Endothelial cell of umbilical vein (primary cell): ENCODE results near the gene COL9A3. TPM values are rescaled to one million over a fixed set of nuclear protein-coding genes. Genes with fewer than 3 reads are reported as not detected.

Experiments
- BruUV-seq: library from RNA; stranded (reverse); fragments of 400-500 nt; replicated peaks from 2 replicates; lab custom pipeline; 2021; lab: Mats Ljungman, UMichigan
- CTCF ChIA-PET: fragments of 300-600, 350-600 bp; sonication (Branson Sonifier 250); formaldehyde crosslinking; loops from one replicate; lab custom pipeline; 2021; ENCODE audit warnings: antibody characterized with exemption, inconsistent platforms; lab: Charles Lee
- POLR2A ChIA-PET: fragments of 300-600, 350-600 bp; sonication (Branson Sonifier 250); formaldehyde crosslinking; loops from one replicate; lab custom pipeline; 2021; ENCODE audit warnings: antibody characterized with exemption, inconsistent platforms; lab: Charles Lee
- DNase-seq: peaks from one replicate; pipeline ENCODE4 v3.0.0-alpha.2; 2011; ENCODE audit warnings: low read depth, low spot score
- FAIRE-seq: peaks from 2 replicates; lab custom pipeline; 2011; peaks lifted over from hg19 to GRCh38; lab: Jason Lieb, UNC
- H2AFZ ChIP-seq: 2 replicates; pipeline ENCODE4 v1.6.0; 2012; ENCODE audit warnings: low read depth, low read length, control low read depth, inconsistent platforms
- H3K27ac ChIP-seq: 2 replicates; pipeline ENCODE4 v1.5.1; 2011; ENCODE audit warnings: low read depth, mild to moderate bottlenecking, control low read depth, low read length, moderate library complexity; ENCODE audit not compliant: insufficient read depth
- H3K27me3 ChIP-seq, 2 experiments: 2 replicates each; pipeline versions ENCODE4 v1.6.0 to v1.6.1; 2011; ENCODE audit warnings: low read length in 2 of 2, mixed read lengths in 1 of 2; ENCODE audit not compliant: control insufficient read depth in 2 of 2, insufficient read depth in 2 of 2
- H3K36me3 ChIP-seq, 2 experiments: 2 replicates in 1 of 2; 3 replicates in 1 of 2; pipeline ENCODE4 v1.5.1; 2011; ENCODE audit warnings: low read length in 2 of 2, mild to moderate bottlenecking in 1 of 2, moderate library complexity in 1 of 2; ENCODE audit not compliant: control insufficient read depth in 2 of 2, insufficient read depth in 2 of 2; ENCODE audit errors: extremely low read depth in 1 of 2
- H3K4me1 ChIP-seq: 3 replicates; pipeline ENCODE4 v1.5.1; 2011; ENCODE audit warnings: mild to moderate bottlenecking, low read length; ENCODE audit not compliant: control insufficient read depth, insufficient read depth; ENCODE audit errors: extremely low read depth
- H3K4me2 ChIP-seq: 2 replicates; pipeline ENCODE4 v1.6.1; 2011; ENCODE audit warnings: low read length, control low read depth, mixed read lengths; ENCODE audit not compliant: insufficient read depth
- H3K4me3 ChIP-seq, 3 experiments: fragments of 200-600 bp in 1 of 3; sonication (generic), shearing (Covaris generic) in 1 of 3; replicated peaks in 1 of 3; 2 replicates each; pipeline ENCODE4 v1.5.1; 2011 to 2016; ENCODE audit warnings: control low read depth in 3 of 3, low read length in 3 of 3, mild to moderate bottlenecking in 2 of 3, inconsistent platforms in 1 of 3, low read depth in 1 of 3, moderate library complexity in 1 of 3; ENCODE audit not compliant: insufficient read depth in 1 of 3
- H3K79me2 ChIP-seq: 2 replicates; pipeline ENCODE4 v1.6.0; 2012; ENCODE audit warnings: low read length, inconsistent platforms; ENCODE audit not compliant: control insufficient read depth, insufficient read depth
- H3K9ac ChIP-seq: replicated peaks from 2 replicates; pipeline ENCODE3; 2011; ENCODE audit warnings: low read length, control low read depth; ENCODE audit not compliant: insufficient read depth; ENCODE audit errors: extremely low read depth
- H3K9me1 ChIP-seq: replicated peaks from 3 replicates; pipeline ENCODE4 v1.6.0; 2011; ENCODE audit warnings: mild to moderate bottlenecking, low read length; ENCODE audit not compliant: control insufficient read depth, insufficient read depth; ENCODE audit errors: extremely low read depth
- H3K9me3 ChIP-seq: replicated peaks from 2 replicates; pipeline ENCODE4 v1.5.1; 2012; ENCODE audit warnings: low read length, inconsistent platforms; ENCODE audit not compliant: control insufficient read depth, insufficient read depth
- H4K20me1 ChIP-seq: replicated peaks from 2 replicates; pipeline ENCODE3; 2011; ENCODE audit warnings: mild to moderate bottlenecking, low read length; ENCODE audit not compliant: control insufficient read depth, insufficient read depth; ENCODE audit errors: extremely low read depth
- EZH2 ChIP-seq: IDR thresholded peaks from 2 replicates; pipeline ENCODE4 v1.6.1; 2012; ENCODE audit warnings: borderline replicate concordance, low read depth, mild to moderate bottlenecking, moderate library complexity, low read length, inconsistent platforms; ENCODE audit not compliant: severe bottlenecking
- FOS ChIP-seq: IDR thresholded peaks from 2 replicates; pipeline ENCODE4 v1.6.1; 2011; ENCODE audit warnings: mild to moderate bottlenecking, low read length, moderate library complexity, borderline replicate concordance; ENCODE audit not compliant: insufficient read depth
- GATA2 ChIP-seq: IDR thresholded peaks from 2 replicates; pipeline ENCODE4 v1.7.0; 2011; ENCODE audit warnings: low read depth, mild to moderate bottlenecking, moderate library complexity, mixed read lengths, low read length; ENCODE audit not compliant: insufficient read length, insufficient read depth
- JUN ChIP-seq: IDR thresholded peaks from 2 replicates; pipeline ENCODE4 v1.6.1; 2011; ENCODE audit warnings: borderline replicate concordance, low read depth; ENCODE audit not compliant: insufficient read length, insufficient read depth
- MYC ChIP-seq: IDR thresholded peaks from one replicate; pipeline ENCODE4 v1.6.1; 2011; ENCODE audit warnings: mild to moderate bottlenecking, low read depth, low read length
- POLR2A ChIP-seq: IDR thresholded peaks from 2 replicates; pipeline ENCODE4 v1.6.1; 2012; ENCODE audit warnings: low read depth, mild to moderate bottlenecking, control low read depth, low read length
- POLR2AphosphoS5 ChIP-seq: IDR thresholded peaks from 2 replicates; pipeline ENCODE4 v1.6.1; 2012; ENCODE audit warnings: low read depth, mild to moderate bottlenecking, control low read depth, low read length, moderate library complexity; ENCODE audit not compliant: insufficient read depth
- dilution Hi-C: fragments of 300-500 bp; cut with MboI; formaldehyde crosslinking; loops from one replicate; pipeline ENCODE4 v1.15.0; 2019; ENCODE audit warnings: low sequenced_read_pairs; ENCODE audit not compliant: extremely low pct_ligation_motif_present
- intact Hi-C: fragments of 100-400 bp; cut with micrococcal nuclease; formaldehyde crosslinking; loops from one replicate; pipeline ENCODE4 v1.10.0; 2022
- polyA plus RNA-seq, 4 experiments: library from polyadenylated mRNA; depleted of rRNA in 3 of 4; stranded (reverse) in 3 of 4; unstranded in 1 of 4; fragments of >200 nt; gene quantifications; 2 replicates each; pipeline versions ENCODE4 v1.2.1 to v1.2.3, GENCODE V29; 2011 to 2012; ENCODE audit warnings: missing spikeins in 1 of 4
- total RNA-seq: library from RNA; stranded (reverse); gene quantifications from 2 replicates; pipeline ENCODE4 v1.2.3, GENCODE V29; 2021
- TF ChIP-seq, protein P1 (sequence below), 2 donors: IDR thresholded peaks; 1 replicate in 1 of 2; 2 replicates in 1 of 2; pipeline ENCODE4 v1.5.1; 2011; ENCODE audit warnings: low read length in 2 of 2, mild to moderate bottlenecking in 2 of 2, moderate library complexity in 2 of 2, control low read depth in 1 of 2, inconsistent platforms in 1 of 2, low read depth in 1 of 2; ENCODE audit not compliant: insufficient read depth in 1 of 2; ENCODE audit errors: extremely low read depth in 1 of 2

COL9A3 gene
- total and polyA plus RNA-seq, 2 donors (not counting 3 experiments of a cell fraction or from before 2014, with no cell fraction given), result 0.46 to 0.60 TPM

DNA sequence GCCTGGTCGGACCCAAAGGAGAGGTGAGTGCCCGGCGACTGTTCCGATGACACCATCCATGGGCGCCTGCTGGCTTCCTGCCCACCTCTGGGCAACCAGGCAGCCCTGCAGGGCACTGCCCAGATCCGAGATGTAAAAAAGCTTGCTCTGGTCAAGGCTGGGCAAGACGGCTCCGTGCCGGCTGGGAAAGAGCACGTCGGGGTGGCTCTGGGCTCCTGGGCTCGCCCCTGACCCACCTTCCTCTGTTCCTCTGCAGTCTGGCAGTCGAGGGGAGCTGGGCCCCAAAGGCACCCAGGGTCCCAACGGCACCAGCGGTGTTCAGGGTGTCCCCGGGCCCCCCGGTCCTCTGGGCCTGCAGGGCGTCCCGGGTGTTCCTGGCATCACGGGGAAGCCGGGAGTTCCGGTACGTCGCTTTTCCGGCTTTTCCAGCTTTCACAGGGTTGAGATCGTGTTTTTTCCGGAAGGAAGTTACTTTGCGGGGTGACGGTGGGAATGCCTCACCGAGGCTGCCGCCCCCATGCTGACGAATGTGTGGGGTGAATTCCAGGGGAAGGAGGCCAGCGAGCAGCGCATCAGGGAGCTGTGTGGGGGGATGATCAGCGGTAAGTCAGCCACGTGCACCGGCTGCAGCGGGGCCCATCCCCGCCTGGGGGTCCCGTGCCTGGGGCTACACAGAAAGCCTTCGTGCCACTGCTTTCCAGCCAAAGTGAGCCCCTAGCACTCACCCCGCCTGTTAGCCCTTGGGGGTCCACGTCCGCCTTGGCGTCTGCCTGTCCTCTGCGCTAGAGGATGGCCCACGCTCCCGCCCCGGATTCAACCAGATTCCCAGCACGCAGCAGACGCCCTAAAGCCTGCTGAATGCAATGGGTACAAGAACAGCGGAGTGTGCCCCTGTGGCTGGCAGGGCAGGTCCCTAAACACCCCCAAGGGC lies 19.3 kb downstream of the COL9A3 start:
- TF ChIP-seq FOS (no peak), EZH2 (no peak), POLR2A (no peak), POLR2AphosphoS5 (no peak), GATA2 (no peak), JUN (no peak), MYC (no peak)
- TF ChIP-seq, protein P1, sequence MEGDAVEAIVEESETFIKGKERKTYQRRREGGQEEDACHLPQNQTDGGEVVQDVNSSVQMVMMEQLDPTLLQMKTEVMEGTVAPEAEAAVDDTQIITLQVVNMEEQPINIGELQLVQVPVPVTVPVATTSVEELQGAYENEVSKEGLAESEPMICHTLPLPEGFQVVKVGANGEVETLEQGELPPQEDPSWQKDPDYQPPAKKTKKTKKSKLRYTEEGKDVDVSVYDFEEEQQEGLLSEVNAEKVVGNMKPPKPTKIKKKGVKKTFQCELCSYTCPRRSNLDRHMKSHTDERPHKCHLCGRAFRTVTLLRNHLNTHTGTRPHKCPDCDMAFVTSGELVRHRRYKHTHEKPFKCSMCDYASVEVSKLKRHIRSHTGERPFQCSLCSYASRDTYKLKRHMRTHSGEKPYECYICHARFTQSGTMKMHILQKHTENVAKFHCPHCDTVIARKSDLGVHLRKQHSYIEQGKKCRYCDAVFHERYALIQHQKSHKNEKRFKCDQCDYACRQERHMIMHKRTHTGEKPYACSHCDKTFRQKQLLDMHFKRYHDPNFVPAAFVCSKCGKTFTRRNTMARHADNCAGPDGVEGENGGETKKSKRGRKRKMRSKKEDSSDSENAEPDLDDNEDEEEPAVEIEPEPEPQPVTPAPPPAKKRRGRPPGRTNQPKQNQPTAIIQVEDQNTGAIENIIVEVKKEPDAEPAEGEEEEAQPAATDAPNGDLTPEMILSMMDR (IDR thresholded peaks at IDR 0.05; ENCODE audit: extremely low read depth in 1 of 2, insufficient read depth in 1 of 2, low read depth in 1 of 2, low read length in 2 of 2), result no peak
- H3K4me2 ChIP-seq, result no peak overlapping the region
- H3K4me1 ChIP-seq, result no peaks in the 10 kb centered on the region
- H3K79me2 ChIP-seq, result no peaks in the 10 kb centered on the region
- H3K36me3 ChIP-seq, result no peaks in the 10 kb centered on the region
- H3K27ac ChIP-seq, result no peak overlapping the region
- no peaks in the 10 kb centered on the region for H3K9me3 ChIP-seq
- H3K9me1 ChIP-seq, result no peaks in the 10 kb centered on the region
- BruUV-seq, result no TSS peak
- H3K27me3 ChIP-seq, result no peaks in the 10 kb centered on the region
- no peak overlapping the region for H2AFZ ChIP-seq
- intact Hi-C loops, result no loop called here
- FAIRE-seq, result no peak
- no peak overlapping the region for H3K9ac ChIP-seq
- no peak overlapping the region for H3K4me3 ChIP-seq
- ChIA-PET POLR2A (no interaction called here), CTCF (interaction anchor here (1.3 kb wide), 1 partner anchor 11 kb away, joined by 3 read pairs; no protein-coding TSS in a partner anchor)
- dilution Hi-C loops, result no loop called here
- no peaks in the 10 kb centered on the region for H4K20me1 ChIP-seq
- no peak for DNase-seq
